Small intestine (tissue), 7 donors: ENCODE results near the gene TJP3. TPM values are rescaled to one million over a fixed set of nuclear protein-coding genes. Genes with fewer than 3 reads are reported as not detected.

Experiments
- DNase-seq, 2 donors: peaks; one replicate each; pipeline versions ENCODE4 v3.0.0 to v3.0.0-alpha.2; 2013
- FAIRE-seq: peaks from 2 replicates; lab custom pipeline; 2012; peaks lifted over from hg19 to GRCh38; lab: Jason Lieb, UNC
- H3K27ac ChIP-seq, 3 donors: one replicate each; pipeline ENCODE4 v1.5.1; 2013; ENCODE audit warnings: low read length in 2 of 3, mild to moderate bottlenecking in 2 of 3, control low read depth in 1 of 3, inconsistent platforms in 1 of 3, low read depth in 1 of 3, moderate library complexity in 1 of 3
- H3K27me3 ChIP-seq, 3 donors: one replicate each; pipeline ENCODE4 v1.6.1; 2013; ENCODE audit warnings: low read length in 3 of 3, inconsistent platforms in 1 of 3; ENCODE audit not compliant: control insufficient read depth in 3 of 3, insufficient read depth in 3 of 3
- H3K36me3 ChIP-seq, 3 donors: one replicate each; pipeline ENCODE4 v1.6.1; 2013; ENCODE audit warnings: low read length in 3 of 3, inconsistent platforms in 1 of 3, low read depth in 1 of 3, mild to moderate bottlenecking in 1 of 3, moderate library complexity in 1 of 3; ENCODE audit not compliant: control insufficient read depth in 3 of 3, insufficient read depth in 2 of 3
- H3K4me1 ChIP-seq, 3 donors: one replicate each; pipeline ENCODE4 v1.6.1; 2013; ENCODE audit warnings: low read length in 2 of 3, inconsistent platforms in 1 of 3, low read depth in 1 of 3, mild to moderate bottlenecking in 1 of 3, moderate library complexity in 1 of 3; ENCODE audit not compliant: control insufficient read depth in 3 of 3, insufficient read depth in 2 of 3
- H3K4me3 ChIP-seq, 3 donors: one replicate each; pipeline ENCODE4 v1.5.1; 2013; ENCODE audit warnings: low read length in 3 of 3, control low read depth in 1 of 3, inconsistent platforms in 1 of 3, low read depth in 1 of 3, mild to moderate bottlenecking in 1 of 3, moderate library complexity in 1 of 3
- H3K9me3 ChIP-seq, 2 donors: one replicate each; pipeline ENCODE4 v1.6.1; 2013; ENCODE audit warnings: low read depth in 1 of 2, low read length in 1 of 2; ENCODE audit not compliant: control insufficient read depth in 2 of 2, insufficient read depth in 1 of 2
- WGBS, 3 donors: extraction: QIAGEN DNeasy Blood & Tissue Kit; methylation state at CpG; one replicate each; pipeline ENCODE4 v1.1.7; 2013; 5-methylcytosine and 5-hydroxymethylcytosine counted together
- polyA plus RNA-seq, 4 donors: library from polyadenylated mRNA; stranded (reverse) in 3 of 4; unstranded in 1 of 4; fragments of 200-250 nt in 3 of 4; fragments of 120-200 nt in 1 of 4; gene quantifications; one replicate each; pipeline versions ENCODE4 v1.2.1 to v1.2.3, GENCODE V29; 2013
- donor health status: healthy with polysubstance abuse.
- donor health status: control.
- donor health status: control.
- donor health status: Bipolar disorder and iron deficiency.
- donor health status: healthy.

TJP3 gene
- polyA plus RNA-seq, 4 donors, result 74.5 to 385 (median 188) TPM

- Histone ChIP-seq H3K4me1 (no peaks in the 10 kb centered on the region), H3K36me3 (no peaks in the 10 kb centered on the region), H3K9me3 (peaks cover 0 to 6% of the 10 kb centered on the region in 2 donors), H3K4me3 (no peak overlapping the region), H3K27ac (no peak overlapping the region), H3K27me3 (peaks cover 0 to 7% (median 3%) of the 10 kb centered on the region in 3 donors)
- DNase-seq (no peak), FAIRE-seq (no peak)
- 93 to 96% (median 96%) methylated on average over 3 of the region's 3 CpGs for WGBS, 3 donors
Observed at GRCh38 chr19:3793799-3794198, 85.6 kb downstream of the TJP3 start.

GRCh38 chr19:3796358-3796757 is 88.2 kb downstream of the TJP3 start:
- Histone ChIP-seq H3K4me3 (no peak overlapping the region), H3K36me3 (no peaks in the 10 kb centered on the region), H3K27me3 (peaks cover 0 to 8% (median 4%) of the 10 kb centered on the region in 3 donors), H3K9me3 (peaks cover 0 to 6% of the 10 kb centered on the region in 2 donors), H3K27ac (no peak overlapping the region), H3K4me1 (no peaks in the 10 kb centered on the region)
- no peak for DNase-seq
- WGBS, 3 donors, result 91 to 98% (median 92%) methylated on average over 2 of the region's 2 CpGs
- no peak for FAIRE-seq

GRCh38 chr19:3798137-3798536 is 90.0 kb downstream of the TJP3 start:
- H3K4me3 ChIP-seq, result no peak overlapping the region
- H3K9me3 ChIP-seq, result peaks cover 0 to 6% of the 10 kb centered on the region in 2 donors
- H3K36me3 ChIP-seq, result no peaks in the 10 kb centered on the region
- H3K4me1 ChIP-seq, result no peaks in the 10 kb centered on the region
- H3K27ac ChIP-seq, result no peak overlapping the region
- DNase-seq (peak in 1 of 2 donors; percentile 37), FAIRE-seq (no peak)
- peaks cover 0 to 20% (median 9%) of the 10 kb centered on the region in 3 donors for H3K27me3 ChIP-seq
- WGBS, 3 donors, result 56 to 64% (median 58%) methylated on average over 6 of the region's 6 CpGs

Other genes with a start within 250 kb of the TJP3 start
- 1,000 to 10,000 TPM in 2 of 4 donors, 100 to 1,000 TPM in 2; 270 to 1,947 (median 1,286) TPM for gene SMIM24, start 227.9 kb upstream of the TJP3 start, polyA plus RNA-seq
- under 1 TPM in 2 of 4 donors, not detected in 2; 0.49 to 0.63 TPM for gene SMIM44, start 224.9 kb upstream of the TJP3 start, polyA plus RNA-seq
- gene DOHH, start 207.7 kb upstream of the TJP3 start, polyA plus RNA-seq, result 10 to 100 TPM in 2 of 4 donors, 1 to 10 TPM in 2; 5.4 to 18.4 (median 8.4) TPM
- 10 to 100 TPM; 29.5 to 39.0 (median 32.6) TPM for gene FZR1, start 202.1 kb upstream of the TJP3 start, polyA plus RNA-seq
- 1 to 10 TPM in 2 of 4 donors, under 1 TPM in 1, not detected in 1; 0.73 to 3.3 (median 1.3) TPM for gene TEKTIP1, start 169.2 kb upstream of the TJP3 start, polyA plus RNA-seq
- gene MFSD12, start 150.8 kb upstream of the TJP3 start, polyA plus RNA-seq, result 10 to 100 TPM; 10.3 to 52.4 (median 22.0) TPM
- 10 to 100 TPM; 66.3 to 82.1 (median 72.5) TPM for gene HMG20B, start 135.4 kb upstream of the TJP3 start, polyA plus RNA-seq
- gene GIPC3, start 122.9 kb upstream of the TJP3 start, polyA plus RNA-seq, result 1 to 10 TPM in 1 of 4 donors, under 1 TPM in 2, not detected in 1; 0.54 to 1.1 (median 0.62) TPM
- 1 to 10 TPM in 2 of 4 donors, not detected in 2; 1.2 to 2.1 TPM for gene TBXA2R, start 101.5 kb upstream of the TJP3 start, polyA plus RNA-seq
- gene CACTIN, start 81.6 kb upstream of the TJP3 start, polyA plus RNA-seq, result 10 to 100 TPM; 11.9 to 16.9 (median 14.7) TPM
- 10 to 100 TPM in 3 of 4 donors, 1 to 10 TPM in 1; 7.3 to 19.5 (median 13.5) TPM for gene PIP5K1C, start 7.9 kb upstream of the TJP3 start, polyA plus RNA-seq
- 10 to 100 TPM; 13.1 to 20.8 (median 16.5) TPM for gene APBA3, start 53.3 kb downstream of the TJP3 start, polyA plus RNA-seq
- 100 to 1,000 TPM in 2 of 4 donors, 10 to 100 TPM in 2; 54.1 to 170 (median 125) TPM for gene MRPL54, start 54.3 kb downstream of the TJP3 start, polyA plus RNA-seq
- gene RAX2, start 63.8 kb downstream of the TJP3 start, polyA plus RNA-seq, result not detected
- gene MATK, start 78.0 kb downstream of the TJP3 start, polyA plus RNA-seq, result 10 to 100 TPM in 1 of 4 donors, 1 to 10 TPM in 3; 3.6 to 29.5 (median 6.5) TPM
- under 1 TPM in 2 of 4 donors, not detected in 2; 0.43 to 0.75 TPM for gene ZFR2, start 160.7 kb downstream of the TJP3 start, polyA plus RNA-seq
- gene ATCAY, start 172.3 kb downstream of the TJP3 start, polyA plus RNA-seq, result 1 to 10 TPM in 1 of 4 donors, under 1 TPM in 2, not detected in 1; 0.27 to 3.0 (median 0.34) TPM
- 1 to 10 TPM in 2 of 4 donors, under 1 TPM in 2; 0.43 to 6.8 (median 1.4) TPM for gene NMRK2, start 224.7 kb downstream of the TJP3 start, polyA plus RNA-seq